NCI-H1930 (cell line): ENCODE measurements around the gene ST6GALNAC3.
A peak's percentile ranks its signal among the peaks of the same experiment; 100 is the strongest.

Experiments used
- DNase-seq, 2 experiments: peaks; one replicate each; lab custom pipeline; 2025; lab: John Stamatoyannopoulos, UW

The ST6GALNAC3 gene

GRCh38 chr1:76247261-76247852 is 172.8 kb downstream of the ST6GALNAC3 start:
- DNase-seq, result no peak

GRCh38 chr1:76250271-76250670 is 175.7 kb downstream of the ST6GALNAC3 start:
- no peak for DNase-seq

DNA sequence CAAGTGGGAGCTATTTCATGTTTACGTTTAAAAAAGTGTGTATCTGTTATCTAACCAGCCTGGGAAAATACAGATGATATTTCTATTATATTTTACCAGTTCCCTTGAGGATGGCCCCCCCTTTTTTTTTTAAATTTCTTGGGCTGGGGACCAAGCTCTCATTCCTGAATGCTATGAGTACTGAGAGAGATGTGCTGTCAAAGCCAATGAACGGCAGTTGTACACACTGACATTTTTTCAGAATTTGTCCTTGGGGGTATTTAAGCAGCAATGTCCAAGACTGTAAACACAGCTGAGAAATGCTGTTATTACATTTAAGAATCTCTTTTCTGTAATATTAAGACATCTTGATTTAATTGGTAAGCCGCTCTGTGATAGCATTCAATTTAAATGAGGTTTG is 177.9 kb downstream of the ST6GALNAC3 start:
- no peak for DNase-seq

DNA sequence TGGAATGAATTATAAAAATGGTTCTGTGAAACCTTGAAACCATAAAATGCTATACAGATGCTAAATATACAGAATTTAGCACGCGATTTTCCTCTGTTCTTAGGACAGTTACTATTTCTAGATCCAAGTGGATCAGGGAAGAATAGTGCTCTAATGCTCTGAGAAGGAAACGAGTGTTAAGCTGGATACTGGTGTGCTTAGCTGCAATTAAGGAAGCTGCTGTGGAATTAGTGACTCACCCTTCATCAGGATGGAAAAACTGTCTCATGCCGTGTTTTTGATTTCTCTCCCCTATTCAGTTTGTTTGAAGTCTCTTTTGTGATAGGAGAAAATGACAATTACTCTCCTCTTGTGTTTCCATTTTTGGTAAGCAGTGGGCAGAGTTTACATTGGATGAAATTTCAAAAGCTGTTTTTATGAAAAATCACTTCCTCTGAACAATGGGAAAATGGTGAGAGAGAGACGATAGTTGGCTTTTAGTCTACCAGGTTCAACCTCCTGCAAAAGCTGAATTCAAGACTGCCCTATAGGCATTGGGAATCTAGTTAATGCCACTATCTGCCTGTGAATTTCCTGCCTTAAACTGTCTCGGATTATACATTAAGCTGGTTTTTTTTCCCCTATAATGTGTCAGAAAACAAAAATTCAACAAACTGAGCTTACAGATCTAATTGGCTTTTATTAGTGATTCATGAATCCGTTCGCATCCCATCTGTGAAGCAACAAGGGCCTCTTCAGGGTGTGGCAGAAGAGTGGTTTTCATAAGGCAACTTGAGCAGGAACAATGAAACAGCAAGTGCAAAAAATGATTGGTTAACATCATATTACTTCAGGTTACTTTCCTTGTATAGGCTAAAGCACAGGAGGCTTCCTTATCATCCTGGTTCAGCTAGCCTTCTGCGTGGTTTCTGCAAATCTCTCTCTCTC is 179.8 kb downstream of the ST6GALNAC3 start:
- DNase-seq, result peak; percentile 22 to 39

- no peak for DNase-seq
Observed at GRCh38 chr1:76256289-76257223, 182.0 kb downstream of the ST6GALNAC3 start.

- no peak for DNase-seq
Observed at GRCh38 chr1:76257823-76258222, 183.3 kb downstream of the ST6GALNAC3 start.

DNA sequence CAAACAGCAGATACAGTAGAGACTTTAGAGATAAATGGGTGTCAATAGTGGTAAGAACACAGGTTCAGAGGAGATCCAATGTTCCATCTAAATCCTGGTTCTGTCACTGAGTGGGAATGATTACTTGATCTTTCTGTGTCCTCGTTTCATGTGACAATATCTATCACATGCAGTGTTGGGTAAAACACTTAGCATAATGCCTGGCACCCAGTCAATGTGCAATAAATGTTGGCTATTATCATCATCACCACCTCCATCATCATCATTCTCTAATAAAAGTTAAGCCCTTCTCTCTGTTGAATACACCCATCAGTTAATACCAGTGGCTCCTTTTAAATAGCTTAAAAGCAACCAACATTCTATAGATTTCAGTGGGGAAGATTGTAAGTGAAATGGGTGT is 184.7 kb downstream of the ST6GALNAC3 start:
- DNase-seq, result no peak

- DNase-seq, result no peak
Observed at GRCh38 chr1:76260279-76260678, 185.7 kb downstream of the ST6GALNAC3 start.

GRCh38 chr1:76262601-76263000 is 188.1 kb downstream of the ST6GALNAC3 start:
- DNase-seq, result no peak

- no peak for DNase-seq
Observed at GRCh38 chr1:76264642-76265041, 190.1 kb downstream of the ST6GALNAC3 start.

DNA sequence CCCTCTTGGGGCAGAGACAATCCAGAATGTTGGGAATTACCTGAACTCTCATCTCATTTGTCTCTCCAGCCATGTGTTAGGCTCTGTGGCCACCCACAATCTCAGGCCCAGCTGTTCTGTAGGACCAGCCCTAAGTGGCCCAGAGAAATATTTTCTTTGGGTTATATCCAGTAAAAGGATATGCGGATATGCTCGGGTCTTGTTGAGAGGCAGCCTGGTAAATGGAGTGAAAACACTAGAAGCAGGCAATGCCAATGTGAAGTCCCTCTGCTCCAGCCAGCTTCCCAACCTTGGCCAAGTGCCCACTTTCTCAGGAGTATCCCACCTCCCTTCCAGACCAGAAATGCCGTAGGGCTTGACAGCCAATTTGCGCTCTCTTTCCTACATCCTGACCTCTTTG is 192.2 kb downstream of the ST6GALNAC3 start:
- no peak for DNase-seq

GRCh38 chr1:76267631-76268030 is 193.1 kb downstream of the ST6GALNAC3 start:
- DNase-seq, result no peak

DNA sequence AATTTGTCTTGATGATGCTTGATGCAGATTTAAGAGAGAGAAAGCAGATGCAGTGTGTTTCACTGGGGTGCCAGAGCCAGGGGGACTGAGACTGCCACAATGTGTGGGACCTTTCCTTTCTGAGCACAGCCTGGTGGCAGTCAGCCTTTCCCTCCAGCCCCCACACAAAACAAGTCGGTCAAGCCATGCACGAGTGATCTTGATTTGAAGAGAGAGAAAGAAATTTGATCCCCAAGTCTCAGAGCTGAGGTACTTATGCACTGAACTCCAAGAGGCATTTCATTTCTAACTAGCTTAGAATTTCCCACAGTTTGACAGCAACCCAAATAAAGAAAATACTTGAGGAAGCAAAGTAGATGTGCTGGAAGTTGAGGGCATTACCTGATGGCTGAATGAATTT is 193.8 kb downstream of the ST6GALNAC3 start:
- DNase-seq, result no peak

GRCh38 chr1:76269155-76269554 is 194.6 kb downstream of the ST6GALNAC3 start:
- no peak for DNase-seq

DNA sequence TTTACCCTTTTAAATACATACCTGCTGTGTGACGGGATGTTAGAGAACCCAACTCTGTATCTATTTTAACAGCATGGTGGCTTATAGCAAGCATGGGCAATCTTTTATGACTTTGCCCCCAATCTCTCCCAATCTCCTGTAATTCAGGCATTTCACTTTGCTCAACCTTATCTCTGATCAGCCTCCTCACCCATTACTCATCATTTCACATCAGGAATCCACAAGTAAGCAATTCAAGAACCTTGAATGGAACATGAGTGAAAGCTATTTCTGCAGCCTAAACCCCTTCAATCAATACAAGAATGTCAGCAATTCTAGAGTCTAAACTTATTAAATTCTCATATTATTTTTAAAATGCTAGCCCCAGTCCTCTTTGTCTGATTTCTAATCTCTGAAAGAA is 199.8 kb downstream of the ST6GALNAC3 start:
- DNase-seq, result no peak

DNA sequence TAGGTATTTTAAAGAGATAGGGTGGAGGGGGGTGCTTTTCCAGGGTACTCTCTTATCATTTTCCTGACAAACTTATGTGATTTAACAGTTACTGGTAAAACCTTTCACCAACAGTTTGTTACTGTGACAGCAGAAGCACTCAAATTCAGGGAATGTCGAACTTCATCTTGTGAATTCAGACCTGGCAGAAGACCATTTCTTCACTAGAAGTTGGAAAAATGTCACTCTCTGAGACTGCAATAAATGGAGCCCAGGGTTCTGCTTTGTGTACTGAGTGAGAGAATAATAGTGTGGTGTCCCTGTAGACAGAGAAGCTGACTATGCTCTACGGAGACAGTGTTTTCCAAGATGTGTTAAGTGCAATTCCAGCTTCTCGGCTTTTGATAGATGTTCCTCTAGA is 200.2 kb downstream of the ST6GALNAC3 start:
- DNase-seq, result no peak

- no peak for DNase-seq
Observed at GRCh38 chr1:76278711-76279100, 204.2 kb downstream of the ST6GALNAC3 start.

DNA sequence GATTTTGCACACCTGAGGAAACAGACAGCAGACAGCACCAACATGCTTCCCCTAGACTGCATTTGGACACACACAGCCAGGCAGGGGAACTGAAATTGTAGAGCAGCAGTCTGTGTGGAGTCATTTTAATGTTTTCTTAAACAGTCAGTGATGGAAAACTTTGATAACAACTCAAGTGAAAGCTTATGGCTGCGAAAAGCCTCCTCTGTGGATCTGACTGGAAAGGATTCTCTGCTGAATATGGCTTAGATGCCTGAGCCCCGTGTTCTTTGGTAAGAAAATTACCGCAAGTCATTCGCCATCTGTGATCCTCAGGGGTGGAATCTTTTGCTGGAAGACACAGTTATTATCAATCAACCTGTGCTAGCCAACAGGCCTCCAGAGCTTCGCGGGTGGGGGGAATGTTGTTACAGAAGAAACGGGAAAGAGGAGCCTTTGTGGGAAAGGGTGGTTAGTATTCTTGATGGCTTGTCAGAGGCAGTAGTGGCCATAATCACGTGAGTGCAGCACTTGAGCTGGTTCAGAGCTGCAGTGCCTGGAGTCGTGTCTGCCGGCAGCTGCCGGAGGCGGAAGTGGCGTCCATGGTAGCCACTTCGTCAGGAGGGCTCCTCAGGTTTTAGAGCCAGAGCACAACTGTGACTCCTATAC is 204.7 kb downstream of the ST6GALNAC3 start:
- no peak for DNase-seq

- no peak for DNase-seq
Observed at GRCh38 chr1:76281306-76281705, 206.8 kb downstream of the ST6GALNAC3 start.

DNA sequence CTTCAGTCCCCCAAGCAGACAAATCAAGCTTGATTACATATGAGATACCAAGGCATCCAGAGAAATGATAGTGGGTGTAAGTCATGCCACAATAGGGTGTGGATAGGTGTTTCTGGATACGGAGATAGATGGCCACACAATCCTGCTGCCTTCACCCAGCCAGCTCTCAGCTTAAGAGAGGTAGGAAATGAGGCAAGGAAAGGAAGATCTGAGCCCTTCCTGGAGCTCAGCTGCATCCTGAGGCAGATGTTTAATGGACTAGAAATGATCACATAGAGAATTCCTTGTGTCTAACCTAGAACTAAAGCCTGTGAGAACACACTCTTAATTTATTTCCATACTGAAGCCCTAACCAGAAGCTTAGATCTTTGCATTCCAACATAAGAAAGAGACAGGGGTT is 210.3 kb downstream of the ST6GALNAC3 start:
- no peak for DNase-seq

DNA sequence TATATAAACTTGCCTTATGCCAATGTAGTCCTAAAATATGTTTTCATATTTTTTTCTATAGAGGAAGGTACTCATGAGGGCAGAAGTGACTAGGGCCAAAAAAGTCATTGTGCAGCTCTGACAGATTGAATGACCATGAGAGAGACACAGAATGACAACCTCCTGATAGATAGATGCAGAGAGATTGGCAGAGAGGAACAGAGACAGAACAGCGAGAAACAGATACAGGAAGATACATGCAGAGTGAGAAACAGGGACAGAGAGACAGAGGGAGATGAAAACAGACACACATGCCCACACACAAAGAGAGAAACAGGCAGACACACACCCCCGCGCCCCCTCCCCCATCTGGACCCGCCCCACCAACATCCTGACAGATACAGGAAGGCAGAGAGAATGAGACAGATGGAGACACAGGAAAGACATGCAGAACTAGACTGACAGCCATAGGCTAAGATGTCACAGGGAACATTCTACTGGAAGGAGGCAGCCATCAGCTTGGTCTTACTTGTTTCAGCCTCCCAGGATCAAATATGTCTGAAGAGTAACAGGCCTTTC is 211.1 kb downstream of the ST6GALNAC3 start:
- no peak for DNase-seq

- no peak for DNase-seq
Observed at GRCh38 chr1:76287917-76288316, 213.4 kb downstream of the ST6GALNAC3 start.
